Stimulated activated CD4-positive, alpha-beta T cell treated with anti-CD3 and anti-CD28 coated beads, Interleukin-1b, Interleukin-23, amount 100 ng/mL, for 1 hour (primary cell): ENCODE measurements around the gene PARN.

Experiments used
- DNase-seq, 2 donors: peaks; one replicate each; pipeline ENCODE4 v3.0.0-alpha.2; 2020; ENCODE audit warnings: low read depth in 2 of 2

PARN gene

DNA sequence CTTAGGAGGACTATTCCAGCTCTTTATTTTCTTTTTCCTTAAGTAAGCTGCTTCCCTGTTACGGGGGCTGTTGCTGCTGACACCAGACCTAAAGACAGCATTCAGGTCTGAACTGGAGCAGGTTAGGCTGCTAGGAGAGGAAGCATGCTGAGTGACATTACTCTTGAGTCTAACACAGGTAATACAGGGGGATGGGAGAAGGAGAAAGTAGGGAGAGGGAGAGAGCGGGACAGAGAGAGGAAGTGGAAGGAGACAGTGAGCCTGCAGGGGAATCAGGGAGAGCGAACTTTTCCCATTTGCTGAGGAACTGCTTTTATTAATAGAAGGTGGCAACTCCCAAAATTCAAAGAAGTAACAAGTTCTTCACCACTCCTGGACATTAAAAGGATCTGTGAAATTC, 130.9 kb downstream of the PARN start:
- no peak for DNase-seq

GRCh38 chr16:14497245-14498082, 132.6 kb downstream of the PARN start:
- no peak for DNase-seq

DNA sequence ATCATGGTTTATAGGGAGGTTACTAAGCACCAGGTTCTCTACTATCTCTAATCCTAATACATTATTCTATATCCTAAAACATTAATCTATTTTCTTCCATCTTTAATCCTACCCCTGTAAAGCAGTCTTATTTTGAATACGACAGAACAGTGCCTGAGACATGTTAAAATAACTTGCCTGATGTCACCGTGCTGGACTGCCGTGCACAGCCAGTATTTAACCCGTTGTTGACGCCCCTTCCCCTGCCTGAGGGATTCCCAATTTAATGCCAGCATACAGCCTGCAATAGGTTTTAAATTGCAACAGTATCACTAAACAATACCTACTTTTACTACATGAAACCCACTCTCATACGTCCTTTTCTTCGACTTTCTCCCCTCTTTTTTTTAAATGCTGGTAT, 133.3 kb downstream of the PARN start:
- DNase-seq = no peak

DNA sequence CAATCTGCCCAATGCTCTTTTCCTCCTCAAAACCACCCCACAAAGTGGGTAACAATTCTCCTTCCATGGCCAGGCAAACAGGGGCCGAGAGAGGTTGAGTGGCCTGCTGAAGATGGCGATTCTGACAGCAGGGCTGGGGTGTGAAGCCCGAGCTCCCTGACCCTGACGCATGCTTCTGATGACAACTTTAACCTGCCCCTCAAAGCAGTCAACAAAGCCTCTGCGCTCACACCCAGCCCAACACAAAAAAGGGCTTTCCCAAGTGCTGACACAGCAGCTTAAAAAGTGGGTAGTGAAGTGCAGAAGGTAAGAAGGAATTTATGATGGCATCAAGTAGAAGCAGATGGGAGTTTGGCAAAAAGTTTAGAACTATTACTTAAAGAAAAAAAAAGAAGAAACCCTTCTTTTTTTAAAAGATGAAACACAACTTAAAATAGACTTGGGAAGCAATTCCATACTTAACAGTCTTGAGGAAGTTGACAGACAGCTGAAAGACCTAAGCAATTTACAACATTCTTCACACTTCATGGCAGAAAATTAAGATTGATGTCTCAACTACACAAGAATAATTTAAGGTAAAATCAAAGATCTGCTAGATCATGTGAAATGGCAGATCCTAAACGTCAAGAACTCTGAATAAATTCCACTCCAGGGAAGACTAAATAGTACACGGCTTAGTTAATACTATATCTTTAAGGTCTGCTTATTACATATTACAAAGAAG, 133.9 kb downstream of the PARN start:
- no peak for DNase-seq

GRCh38 chr16:14495213-14496046, 134.6 kb downstream of the PARN start:
- DNase-seq = no peak

DNA sequence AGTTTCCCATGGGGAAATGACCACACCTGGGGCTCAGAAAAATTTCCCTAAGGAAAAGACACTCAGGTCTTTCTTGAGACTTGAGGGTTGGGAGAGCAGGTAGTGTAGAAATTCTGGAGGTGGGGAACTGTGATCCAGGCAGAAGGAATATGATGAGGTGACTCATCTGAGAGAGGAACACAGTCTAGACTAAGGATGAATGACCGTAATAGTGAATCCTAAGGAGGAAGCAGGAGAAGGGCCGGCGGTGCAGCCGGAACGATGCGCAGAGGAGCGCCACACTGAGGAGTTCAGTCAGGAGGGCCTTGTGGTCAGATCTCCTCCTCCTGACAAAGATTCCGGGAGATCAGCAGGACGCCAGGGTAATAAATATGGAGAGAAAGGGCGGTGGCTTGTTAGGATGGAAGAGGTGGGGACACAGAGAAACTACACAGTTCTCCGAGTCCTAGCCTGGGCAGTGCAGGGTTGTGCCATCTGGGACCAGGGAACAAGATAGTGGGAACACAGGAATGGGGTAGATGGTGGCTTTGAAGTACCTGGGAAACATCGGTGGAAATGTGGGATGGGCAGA, 135.6 kb downstream of the PARN start:
- no peak for DNase-seq

DNA sequence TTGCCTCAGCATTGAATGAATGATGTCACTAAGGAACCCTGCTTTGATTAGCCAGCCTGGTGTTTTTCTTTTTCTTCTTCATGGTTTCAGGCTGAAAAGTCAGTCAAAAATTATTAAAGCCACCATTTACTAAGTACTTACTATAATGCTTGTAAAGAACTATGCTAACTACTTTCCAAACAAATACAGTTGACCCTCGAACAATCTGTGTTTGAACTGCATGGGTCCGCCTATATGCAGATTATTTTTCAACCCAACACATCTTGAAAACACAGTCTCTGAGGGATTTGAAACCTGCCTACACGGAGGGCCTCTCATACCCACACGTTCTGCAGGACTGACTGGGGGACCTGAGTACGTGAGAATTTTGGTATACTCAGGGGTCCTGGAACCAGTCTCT, 136.3 kb downstream of the PARN start:
- no peak for DNase-seq

DNA sequence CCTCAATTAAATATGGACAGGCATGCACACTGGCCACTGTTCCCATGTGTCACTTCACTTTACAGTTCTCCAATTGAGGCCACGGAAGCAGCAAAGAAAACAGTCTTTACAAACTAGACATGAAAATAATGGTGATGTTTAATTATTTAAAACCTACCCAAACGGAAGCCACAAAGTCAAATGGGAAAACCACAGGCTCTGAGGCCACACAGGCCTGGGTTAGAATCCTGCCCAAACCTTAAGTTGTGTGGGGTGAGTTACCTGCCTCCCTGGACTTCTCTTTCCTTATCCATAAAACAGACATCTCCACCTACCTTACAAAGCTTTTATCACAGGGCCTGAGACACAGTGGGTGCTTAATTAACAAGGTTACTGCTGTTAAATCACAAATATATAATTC, 137.4 kb downstream of the PARN start:
- DNase-seq = no peak

GRCh38 chr16:14491861-14492529, 138.1 kb downstream of the PARN start:
- no peak for DNase-seq

GRCh38 chr16:14490235-14490634, 139.8 kb downstream of the PARN start:
- DNase-seq = no peak

GRCh38 chr16:14489460-14489859, 140.6 kb downstream of the PARN start:
- no peak for DNase-seq

DNA sequence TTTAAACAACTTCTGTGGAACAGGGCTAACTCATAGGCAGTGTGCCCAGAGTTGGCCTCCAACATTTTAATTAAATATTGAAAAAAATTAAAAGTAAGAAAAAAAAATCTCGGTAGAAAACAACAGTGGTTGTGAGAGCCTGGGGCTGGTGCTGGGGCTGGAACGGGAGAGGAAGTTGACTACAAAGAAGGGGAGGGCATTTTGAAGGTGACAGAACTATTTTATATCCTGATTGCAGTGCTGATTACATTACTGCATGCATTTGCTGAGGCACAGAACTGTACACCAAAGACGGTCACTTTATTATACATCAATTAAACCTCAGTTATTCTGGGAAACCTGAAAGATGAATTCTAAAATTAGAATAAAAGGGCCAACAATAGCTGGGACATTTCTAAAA, 142.5 kb downstream of the PARN start:
- no peak for DNase-seq

DNA sequence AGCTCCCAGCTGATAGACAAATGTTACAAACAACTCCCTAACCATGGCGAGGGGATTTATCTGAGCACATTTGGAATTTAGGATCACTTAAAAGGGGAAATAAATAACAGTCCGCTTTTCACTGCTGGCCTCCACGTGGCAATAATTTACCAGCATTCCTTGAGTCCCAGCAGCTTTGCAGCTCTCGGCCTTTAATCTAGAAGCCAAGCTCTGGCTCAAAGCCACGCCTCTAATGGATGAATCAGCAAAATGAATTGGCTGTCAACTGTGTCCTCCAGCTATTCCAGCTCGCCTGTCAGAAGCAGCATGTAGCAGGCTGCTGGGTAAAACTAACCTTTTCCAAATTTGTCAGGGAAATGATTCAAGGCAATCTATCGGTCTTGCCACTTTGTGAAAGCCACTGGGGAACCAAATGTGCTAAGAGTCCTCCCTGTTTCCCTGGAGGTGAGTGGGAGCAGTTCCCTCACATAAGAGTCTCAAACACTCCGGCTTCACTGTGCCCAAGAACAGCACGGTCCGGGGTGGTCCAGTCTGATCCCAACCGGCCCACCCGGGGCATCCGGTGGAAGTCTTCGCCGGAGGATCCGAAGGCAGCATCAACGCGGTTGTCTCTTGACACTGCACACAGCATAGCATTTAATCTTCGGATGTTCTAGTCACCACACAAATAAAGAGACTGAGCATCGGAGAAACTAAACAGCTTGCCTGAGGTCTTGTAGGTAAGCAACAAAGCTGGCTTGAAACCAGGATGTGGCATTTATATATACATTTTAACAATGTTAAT, 143.3 kb downstream of the PARN start:
- no peak for DNase-seq

DNA sequence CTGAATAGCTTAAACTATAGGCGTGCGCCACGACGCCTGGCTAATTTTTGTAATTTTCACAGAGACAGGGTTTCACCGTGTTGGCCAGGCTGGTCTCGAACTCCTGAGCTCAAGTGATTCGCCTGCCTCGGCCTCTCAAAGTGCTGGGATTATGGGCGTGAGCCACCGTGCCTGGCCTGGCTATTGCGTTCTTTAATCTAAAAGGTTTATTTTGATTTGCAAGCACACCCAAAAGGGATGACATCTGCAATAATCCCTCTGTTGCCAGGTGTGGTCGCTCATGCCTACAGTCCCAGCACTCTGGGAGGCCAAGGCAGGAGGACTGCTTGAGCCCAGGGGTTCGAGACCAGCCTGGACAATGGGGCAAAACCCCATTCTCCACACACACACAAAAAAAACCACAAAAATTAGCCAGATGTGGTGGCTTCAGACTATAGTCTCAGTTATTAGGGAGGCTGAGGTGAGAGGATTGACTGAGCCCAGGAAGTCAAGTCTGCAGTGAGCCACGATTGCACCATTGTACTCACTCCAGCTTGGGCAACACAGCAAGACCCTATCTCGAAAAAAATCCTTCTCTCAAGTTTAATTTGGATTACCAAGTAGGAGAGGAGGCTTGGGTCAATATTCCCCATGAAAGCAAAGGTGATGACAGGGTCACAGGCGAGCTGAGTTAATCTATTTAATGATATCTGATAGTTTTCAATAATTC, 144.1 kb downstream of the PARN start:
- no peak for DNase-seq

DNA sequence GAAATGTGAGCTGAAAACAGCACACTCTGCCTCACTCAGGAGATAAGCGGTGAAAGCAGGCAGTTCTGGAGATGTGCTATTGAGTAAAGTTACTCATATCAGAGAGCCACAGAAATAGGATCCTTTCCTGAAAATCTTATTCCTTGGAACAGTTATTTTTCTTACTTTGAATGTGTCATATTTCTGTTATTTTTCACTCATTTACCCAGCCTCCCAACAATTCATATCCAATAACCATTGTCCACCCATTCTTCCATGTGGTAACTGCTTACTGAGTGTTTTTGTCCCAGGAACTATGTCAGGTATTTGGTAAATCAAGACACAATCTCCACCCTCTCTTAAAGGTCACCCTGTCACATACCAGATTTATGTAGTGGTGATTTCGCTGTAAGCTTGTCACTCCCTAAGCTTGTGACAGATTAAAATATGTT, 144.9 kb downstream of the PARN start:
- no peak for DNase-seq

DNA sequence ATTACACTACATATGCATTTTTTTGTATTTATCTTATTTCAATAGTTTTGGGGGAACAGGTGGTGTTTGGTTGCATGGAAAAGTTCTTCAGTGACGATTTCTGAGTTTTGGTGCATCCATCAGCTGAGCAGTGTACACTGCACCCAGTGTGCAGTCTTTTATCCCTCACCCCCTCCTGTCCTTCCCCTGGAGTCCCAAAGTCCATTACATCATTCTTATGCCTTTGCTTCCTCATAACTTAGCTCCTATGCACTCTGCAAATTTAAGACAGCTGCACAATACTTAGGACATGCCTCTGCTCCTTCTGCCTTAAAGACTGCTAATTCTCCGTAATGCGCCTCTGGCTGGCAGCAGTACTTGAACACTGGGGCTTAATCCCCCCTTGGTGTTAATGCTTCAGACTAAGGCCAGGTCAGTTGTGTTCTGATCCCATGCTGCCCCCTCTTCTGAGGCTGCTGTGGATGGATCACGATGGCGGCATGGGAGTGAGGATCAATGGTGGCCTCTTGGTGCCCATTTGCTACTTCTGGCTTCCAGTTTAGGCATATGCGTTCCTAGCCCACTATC, 146.2 kb downstream of the PARN start:
- DNase-seq = no peak

DNA sequence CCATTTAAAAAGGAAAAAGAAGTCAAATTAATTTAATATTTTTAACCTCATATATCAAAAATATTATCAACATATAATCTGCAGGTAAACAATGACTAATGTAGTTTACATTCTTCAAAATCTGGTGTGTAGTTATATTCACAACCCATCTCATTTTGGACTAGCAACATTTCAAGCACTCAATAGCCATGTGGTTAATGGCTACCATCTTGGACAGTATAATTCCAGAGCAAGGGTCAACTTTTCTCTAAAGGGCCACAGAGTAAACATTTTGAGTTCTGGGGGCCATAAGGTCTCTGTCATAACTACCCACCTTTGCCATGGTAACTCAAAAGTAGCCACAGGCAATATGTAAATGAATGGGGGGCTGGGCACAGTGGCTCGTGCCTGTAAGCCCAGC, 153.9 kb downstream of the PARN start:
- no peak for DNase-seq

GRCh38 chr16:14475370-14476139, 154.5 kb downstream of the PARN start:
- no peak for DNase-seq

DNA sequence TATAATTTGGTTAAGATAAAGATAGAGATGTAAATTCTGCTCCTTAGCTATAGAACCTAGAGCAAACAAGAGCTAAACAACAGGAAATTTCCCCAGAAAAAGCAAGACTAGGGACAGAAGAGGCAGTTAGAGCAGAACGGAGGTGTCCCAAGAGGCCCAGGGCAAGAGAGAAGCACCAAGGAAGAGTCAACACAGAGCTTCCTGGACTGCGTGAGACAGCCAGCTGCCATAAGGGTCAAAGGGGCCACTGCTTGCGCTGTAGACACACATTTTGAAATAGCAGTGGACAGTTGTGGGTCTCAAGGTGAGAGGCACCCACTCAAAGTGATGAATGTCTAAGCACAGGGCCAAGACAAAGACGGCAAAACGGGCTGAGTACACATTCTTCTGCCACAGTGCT, 156.6 kb downstream of the PARN start:
- no peak for DNase-seq
